Limb (tissue), 2 donors: ENCODE measurements around the gene F7.

Source experiments
- DNase-seq, 2 donors: peaks; one replicate each; pipeline ENCODE4 v3.0.0-alpha.2; 2016; ENCODE audit errors: extremely low spot score in 2 of 2

F7 gene

GRCh38 chr13:113169277-113170272 is 64.0 kb downstream of the F7 start:
- DNase-seq: no peak
